Articular chondrocyte of knee joint (primary cell): ENCODE results near the gene ITGB8. TPM values are rescaled to one million over a fixed set of nuclear protein-coding genes. Genes with fewer than 3 reads are reported as not detected.

ENCODE experiments used
- small RNA-seq: library from RNA; depleted of rRNA; stranded (forward); fragments of <200 nt; gene quantifications from one replicate; pipeline ENCODE3, GENCODE V24; 2012
- total RNA-seq: library from RNA; depleted of rRNA; stranded (reverse); fragments of >200 nt; gene quantifications from 2 replicates; pipeline ENCODE4 v1.2.3, GENCODE V29; 2012

The ITGB8 gene
- total RNA-seq: 41.0 and 41.8 TPM in 2 replicates

GRCh38 chr7:20330239-20330927, at the start of gene ITGB8:
Gene ITGB8 (plus strand): TSS chr7:20330900. CDS start chr7:20331807, 907 bp downstream.

Small RNA genes within 50 kb of the gene (small RNA-seq; reads per million reads assigned to genes)
- not detected for gene RF00275

Other genes with a start within 250 kb of the ITGB8 start
- 0.13 and 0.22 TPM in 2 replicates for gene MACC1, start 113.5 kb upstream of the ITGB8 start, total RNA-seq